Measurements from ENCODE around the gene SCD.

The SCD gene

DNA sequence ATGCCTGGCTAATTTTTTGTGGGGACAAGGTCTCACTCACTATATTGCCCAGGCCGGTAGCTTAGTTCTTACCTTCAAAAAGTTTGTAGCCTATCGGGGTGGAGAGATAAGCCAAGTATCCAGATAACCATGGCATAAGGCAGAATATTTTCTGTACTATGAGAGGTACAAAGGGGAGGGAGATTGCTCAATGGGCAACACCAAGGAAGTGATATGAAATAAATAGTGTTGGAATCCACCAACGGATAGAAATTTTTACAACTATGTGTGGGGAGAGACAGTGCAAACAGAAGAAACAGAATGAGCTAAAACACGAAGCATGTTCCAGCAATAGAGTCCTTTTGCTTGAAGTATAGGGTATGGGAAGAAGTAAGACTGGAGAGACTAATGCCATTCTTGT lies 8.1 kb downstream of the SCD start:
- H3K4me3 ChIP-seq (ENCODE audit: low read length) = no peak overlapping the region
- DNase-seq (ENCODE audit: low read depth) = no peak
- TF ChIP-seq CTCF (conservative IDR thresholded peaks at IDR 0.05; ENCODE audit: low read depth, low read length) = no peak

DNA sequence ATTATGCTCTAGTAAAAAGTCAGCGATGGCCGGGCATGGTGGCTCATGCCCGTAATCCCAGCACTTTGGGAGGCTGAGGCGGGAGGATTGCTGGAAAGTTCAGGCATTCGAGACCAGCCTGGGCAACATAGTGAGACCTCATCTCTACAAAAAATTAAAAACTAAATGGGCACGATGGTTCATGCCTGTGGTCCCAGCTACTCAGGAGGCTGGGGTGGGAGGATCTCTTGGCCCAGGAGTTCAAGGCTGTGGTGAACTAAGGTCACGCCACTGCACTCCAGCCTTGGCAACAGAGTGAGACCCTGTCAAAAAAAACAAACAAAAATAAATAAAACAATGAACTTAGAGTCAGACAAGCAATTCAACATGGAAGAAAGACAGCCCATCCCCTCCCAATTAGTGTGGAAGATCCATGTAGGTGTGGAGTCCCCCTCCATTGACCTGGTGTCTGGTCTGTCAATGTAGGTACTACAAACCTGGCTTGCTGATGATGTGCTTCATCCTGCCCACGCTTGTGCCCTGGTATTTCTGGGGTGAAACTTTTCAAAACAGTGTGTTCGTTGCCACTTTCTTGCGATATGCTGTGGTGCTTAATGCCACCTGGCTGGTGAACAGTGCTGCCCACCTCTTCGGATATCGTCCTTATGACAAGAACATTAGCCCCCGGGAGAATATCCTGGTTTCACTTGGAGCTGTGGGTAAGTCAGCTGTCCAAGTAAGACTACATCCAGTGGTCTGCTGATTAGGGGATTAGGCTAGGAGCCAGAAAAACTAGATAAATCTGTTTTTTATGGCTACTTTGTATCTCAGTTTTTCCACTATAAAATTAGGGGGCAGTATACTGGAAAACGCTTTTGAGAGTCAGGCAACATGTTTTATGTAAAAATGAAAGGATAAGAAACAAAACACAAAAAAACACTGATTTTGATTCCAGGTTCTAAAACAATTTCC lies 9.3 kb downstream of the SCD start:
- peak; percentile 52 for DNase-seq (ENCODE audit: low read depth)
- H3K4me3 ChIP-seq (ENCODE audit: low read length) = no peak overlapping the region
- peak; percentile 2 for TF ChIP-seq CTCF (conservative IDR thresholded peaks at IDR 0.05; ENCODE audit: low read depth, low read length)

DNA sequence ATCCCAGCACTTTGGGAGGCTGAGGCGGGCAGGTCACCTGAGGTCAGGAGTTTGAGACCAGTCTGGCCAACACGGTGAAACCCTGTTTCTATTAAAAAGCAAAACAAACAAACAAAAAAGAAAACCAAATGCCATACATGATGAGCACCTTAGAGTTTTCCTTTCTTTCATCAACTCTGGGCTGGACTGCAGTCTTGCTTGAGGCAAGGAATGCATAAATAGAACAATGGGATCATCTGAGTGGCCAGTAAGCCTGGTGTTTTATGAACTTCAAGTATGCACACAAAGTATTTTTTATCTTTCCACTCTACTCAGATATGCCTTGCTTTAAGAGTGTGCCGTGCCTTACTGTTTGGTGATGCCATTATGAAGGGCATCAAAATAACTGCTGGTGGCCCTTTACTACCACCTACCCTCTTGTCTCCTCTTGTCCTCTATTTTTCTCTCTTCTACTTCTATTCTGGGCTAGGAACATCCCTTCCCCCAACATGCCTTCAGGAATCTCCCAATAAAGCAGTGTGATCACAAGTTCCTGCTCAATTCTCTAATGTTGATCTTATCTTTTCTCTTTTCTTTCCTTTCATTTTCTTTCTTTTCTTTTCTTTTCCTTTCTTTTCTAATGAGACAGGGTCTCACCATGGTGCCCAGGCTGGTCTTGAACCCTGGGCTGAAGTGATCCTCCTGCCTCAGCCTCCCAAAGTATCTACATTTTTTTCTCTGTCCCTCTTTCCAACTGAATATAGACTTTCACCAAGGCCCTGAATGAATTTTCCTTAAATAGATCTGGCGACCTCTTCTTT lies 10.2 kb downstream of the SCD start:
- DNase-seq (ENCODE audit: low read depth) = no peak
- no peak overlapping the region for H3K4me3 ChIP-seq (ENCODE audit: low read length)
- no peak for TF ChIP-seq CTCF (conservative IDR thresholded peaks at IDR 0.05; ENCODE audit: low read depth, low read length)

GRCh38 chr10:100359030-100359432 lies 12.0 kb downstream of the SCD start:
- DNase-seq (ENCODE audit: low read depth) = no peak
- H3K4me3 ChIP-seq (ENCODE audit: low read length) = no peak overlapping the region
- no peak for TF ChIP-seq CTCF (conservative IDR thresholded peaks at IDR 0.05; ENCODE audit: low read depth, low read length)

- H3K4me3 ChIP-seq (ENCODE audit: low read length) = no peak overlapping the region
- TF ChIP-seq CTCF (conservative IDR thresholded peaks at IDR 0.05; ENCODE audit: low read depth, low read length) = no peak
- DNase-seq (ENCODE audit: low read depth) = no peak
Observed at GRCh38 chr10:100359529-100360150, 12.6 kb downstream of the SCD start.

DNA sequence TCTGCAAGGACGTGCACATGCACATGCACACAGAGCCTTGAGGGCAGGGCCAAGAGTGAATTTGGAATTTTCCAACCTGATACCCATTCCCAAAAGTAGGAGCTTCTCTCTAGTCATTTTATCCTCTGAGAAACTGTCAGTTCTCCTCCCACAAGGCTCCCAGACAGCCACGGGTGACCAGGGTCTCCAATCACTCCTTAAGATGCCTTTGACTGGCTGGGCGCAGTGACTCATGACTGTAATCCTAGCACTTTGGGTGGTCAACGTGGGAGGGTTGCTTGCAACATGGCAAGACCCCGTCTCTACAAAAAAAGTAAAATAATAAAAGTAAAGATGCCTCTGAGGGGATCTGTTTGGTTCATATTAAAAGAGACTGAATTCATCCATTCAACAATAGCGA lies 13.2 kb downstream of the SCD start:
- no peak for TF ChIP-seq CTCF (conservative IDR thresholded peaks at IDR 0.05; ENCODE audit: low read depth, low read length)
- no peak for DNase-seq (ENCODE audit: low read depth)

More for the DNA sequence above, 13.2 kb downstream of the SCD start:
- no peak overlapping the region for H3K4me3 ChIP-seq (ENCODE audit: low read length)
